Colonic mucosa (tissue), 4 donors: ENCODE results near the gene TSPAN3. TPM values are rescaled to one million over a fixed set of nuclear protein-coding genes. Genes with fewer than 3 reads are reported as not detected.

Source experiments
- DNase-seq: peaks from one replicate; pipeline ENCODE4 v3.0.0-alpha.2; 2020
- H3K27ac ChIP-seq: fragments of 200-600 bp; one replicate; pipeline ENCODE4 v1.8.0; 2021
- H3K27me3 ChIP-seq: fragments of 200-600 bp; one replicate; pipeline ENCODE4 v1.8.0; 2021
- H3K36me3 ChIP-seq: fragments of 200-600 bp; one replicate; pipeline ENCODE4 v1.8.0; 2021
- H3K4me1 ChIP-seq: fragments of 200-600 bp; one replicate; pipeline ENCODE4 v1.8.0; 2021; ENCODE audit warnings: mild to moderate bottlenecking
- H3K4me3 ChIP-seq: fragments of 200-600 bp; one replicate; pipeline ENCODE4 v1.8.0; 2021
- H3K9ac ChIP-seq, 2 donors: one replicate each; pipeline ENCODE4 v1.7.0; 2013; ENCODE audit warnings: control low read depth in 2 of 2, low read depth in 2 of 2, low read length in 2 of 2
- H3K9me3 ChIP-seq: fragments of 200-600 bp; one replicate; pipeline ENCODE4 v1.8.0; 2021
- intact Hi-C: fragments of 100-400 bp; cut with DNase I; formaldehyde crosslinking; loops from one replicate; pipeline ENCODE4 v1.14.1; 2022
- total RNA-seq, 2 donors: library from RNA; stranded (reverse); fragmentation: NEBNext Ultra II Directional in 1 of 2; extraction: Animal tissue kit (Norgen Biotek cat#: 25700) in 1 of 2; gene quantifications; one replicate each; pipeline ENCODE4 v1.2.1, GENCODE V29; 2021
- TF ChIP-seq, protein P1 (sequence below): fragments of 200-600 bp; IDR thresholded peaks from one replicate; pipeline ENCODE4 v1.8.0; 2022; ENCODE audit warnings: antibody characterized with exemption, mild to moderate bottlenecking
- donor health status: healthy.
- donor health status: DM: no; HTN: no; CAD: no.
- donor health status: DM: no; HTN: no; CAD: no.

The TSPAN3 gene
- total RNA-seq, 2 donors from 2014 or later, result 594 to 841 TPM

- TF ChIP-seq, protein P1, sequence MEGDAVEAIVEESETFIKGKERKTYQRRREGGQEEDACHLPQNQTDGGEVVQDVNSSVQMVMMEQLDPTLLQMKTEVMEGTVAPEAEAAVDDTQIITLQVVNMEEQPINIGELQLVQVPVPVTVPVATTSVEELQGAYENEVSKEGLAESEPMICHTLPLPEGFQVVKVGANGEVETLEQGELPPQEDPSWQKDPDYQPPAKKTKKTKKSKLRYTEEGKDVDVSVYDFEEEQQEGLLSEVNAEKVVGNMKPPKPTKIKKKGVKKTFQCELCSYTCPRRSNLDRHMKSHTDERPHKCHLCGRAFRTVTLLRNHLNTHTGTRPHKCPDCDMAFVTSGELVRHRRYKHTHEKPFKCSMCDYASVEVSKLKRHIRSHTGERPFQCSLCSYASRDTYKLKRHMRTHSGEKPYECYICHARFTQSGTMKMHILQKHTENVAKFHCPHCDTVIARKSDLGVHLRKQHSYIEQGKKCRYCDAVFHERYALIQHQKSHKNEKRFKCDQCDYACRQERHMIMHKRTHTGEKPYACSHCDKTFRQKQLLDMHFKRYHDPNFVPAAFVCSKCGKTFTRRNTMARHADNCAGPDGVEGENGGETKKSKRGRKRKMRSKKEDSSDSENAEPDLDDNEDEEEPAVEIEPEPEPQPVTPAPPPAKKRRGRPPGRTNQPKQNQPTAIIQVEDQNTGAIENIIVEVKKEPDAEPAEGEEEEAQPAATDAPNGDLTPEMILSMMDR, result no peak
- Histone ChIP-seq H3K9ac (no peak overlapping the region), H3K27me3 (no peaks in the 10 kb centered on the region), H3K4me3 (no peak overlapping the region), H3K4me1 (no peaks in the 10 kb centered on the region), H3K27ac (no peak overlapping the region), H3K9me3 (no peaks in the 10 kb centered on the region), H3K36me3 (no peaks in the 10 kb centered on the region)
- intact Hi-C loops, result no loop called here
- no peak for DNase-seq
Observed at GRCh38 chr15:77001351-77001750, 69.6 kb downstream of the TSPAN3 start.

DNA sequence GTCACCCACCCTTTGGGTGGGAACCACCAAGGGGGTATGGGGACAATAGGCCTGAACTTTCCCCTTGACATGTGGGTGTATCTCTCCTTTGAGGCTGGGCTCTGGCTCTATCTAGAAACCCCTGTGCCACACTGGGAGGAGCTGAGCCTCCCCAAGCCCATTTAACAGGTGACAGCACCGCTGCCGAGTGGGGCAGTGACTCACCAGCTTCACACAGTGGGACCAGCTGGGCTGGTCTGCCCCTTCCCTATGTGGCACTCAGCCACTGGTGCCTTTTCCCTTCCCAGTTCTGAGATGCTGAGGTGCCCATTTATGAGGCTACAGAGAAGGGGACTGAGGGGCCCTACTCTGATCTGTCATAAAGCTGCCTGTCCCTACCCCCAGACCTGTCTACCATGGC is 70.9 kb downstream of the TSPAN3 start:
- H3K4me3 ChIP-seq, result no peak overlapping the region
- no peak overlapping the region for H3K27ac ChIP-seq
- no peaks in the 10 kb centered on the region for H3K4me1 ChIP-seq
- intact Hi-C loops, result no loop called here
- no peak for DNase-seq
- TF ChIP-seq, protein P1, result no peak
- no peaks in the 10 kb centered on the region for H3K9me3 ChIP-seq
- no peaks in the 10 kb centered on the region for H3K27me3 ChIP-seq
- no peak overlapping the region for H3K9ac ChIP-seq
- no peaks in the 10 kb centered on the region for H3K36me3 ChIP-seq

GRCh38 chr15:76998663-76999285 is 72.1 kb downstream of the TSPAN3 start:
- intact Hi-C loops, result no loop called here
- H3K4me1 ChIP-seq, result no peaks in the 10 kb centered on the region
- DNase-seq, result no peak

DNA sequence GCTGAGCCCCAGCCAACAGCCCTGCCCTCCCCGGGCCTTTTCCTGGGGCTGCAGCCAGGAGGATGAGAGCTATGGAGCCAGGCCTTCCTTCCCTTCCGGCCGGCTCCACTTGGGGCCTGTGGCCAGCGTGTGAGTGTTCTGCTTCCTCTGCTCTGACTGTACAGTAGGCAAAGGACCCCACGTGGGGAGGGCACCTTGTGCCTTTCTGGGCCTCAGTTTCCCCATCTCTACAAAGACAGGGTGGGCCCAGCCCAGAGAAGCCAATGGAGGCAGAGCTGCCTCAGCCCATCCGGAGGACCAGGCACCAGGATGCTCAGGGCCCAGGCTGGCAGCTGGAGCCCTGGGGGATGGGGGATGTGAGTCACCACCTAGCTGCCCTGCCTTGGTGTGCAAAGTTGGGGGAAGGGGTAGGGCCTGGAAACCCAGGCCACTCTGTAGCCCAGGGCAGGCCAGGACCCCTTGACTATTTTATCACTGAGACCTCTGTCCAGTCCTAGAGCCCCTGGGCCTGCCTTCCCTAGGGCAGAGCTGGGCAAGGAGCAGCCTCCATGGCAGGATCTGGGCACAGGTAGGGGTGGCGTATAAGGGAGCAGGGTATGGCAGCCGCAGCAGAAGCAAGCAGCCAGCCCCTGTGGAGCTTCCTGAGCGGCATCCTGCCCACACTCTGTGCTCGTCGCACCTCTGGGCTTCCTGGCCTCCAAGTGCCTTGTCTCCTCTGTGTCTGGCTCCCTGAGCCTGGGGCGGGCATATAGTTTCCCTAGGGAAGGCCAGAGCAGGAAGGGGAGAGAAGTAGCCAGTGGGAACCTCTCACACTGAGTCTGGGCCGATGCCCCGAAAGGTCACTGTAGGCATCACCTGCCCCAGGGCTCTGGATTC is 74.1 kb downstream of the TSPAN3 start:
- H3K27ac ChIP-seq, result peak overlapping the region; percentile 41
- H3K4me1 ChIP-seq, result no peaks in the 10 kb centered on the region
- H3K9me3 ChIP-seq, result no peaks in the 10 kb centered on the region
- H3K27me3 ChIP-seq, result no peaks in the 10 kb centered on the region
- TF ChIP-seq, protein P1, result no peak
- H3K36me3 ChIP-seq, result no peaks in the 10 kb centered on the region
- H3K9ac ChIP-seq, result peak overlapping the region; percentile 40 to 44
- intact Hi-C loops, result no loop called here
- peak overlapping the region; percentile 30 for H3K4me3 ChIP-seq
- DNase-seq, result no peak

More at GRCh38 chr15:76998663-76999285, 72.1 kb downstream of the TSPAN3 start:
- Histone ChIP-seq H3K9ac (no peak overlapping the region), H3K36me3 (no peaks in the 10 kb centered on the region), H3K9me3 (no peaks in the 10 kb centered on the region), H3K27me3 (no peaks in the 10 kb centered on the region), H3K27ac (no peak overlapping the region), H3K4me3 (no peak overlapping the region)
- TF ChIP-seq, protein P1, result no peak

GRCh38 chr15:76996076-76996525 is 74.8 kb downstream of the TSPAN3 start:
- no peaks in the 10 kb centered on the region for H3K27me3 ChIP-seq
- H3K9ac ChIP-seq, result peak overlapping the region; percentile 16 to 47
- DNase-seq, result no peak
- H3K27ac ChIP-seq, result peak overlapping the region; percentile 41
- TF ChIP-seq, protein P1, result no peak
- intact Hi-C loops, result no loop called here
- peak overlapping the region; percentile 30 for H3K4me3 ChIP-seq
- H3K4me1 ChIP-seq, result no peaks in the 10 kb centered on the region
- no peaks in the 10 kb centered on the region for H3K9me3 ChIP-seq
- no peaks in the 10 kb centered on the region for H3K36me3 ChIP-seq
